GM19452 (cell line): ENCODE measurements around the gene RAB31.

Experiments
- ATAC-seq: cut with Tn5 transposase; IDR thresholded peaks from one replicate; pipeline ENCODE4 v1.9.1; 2021; ENCODE audit not compliant: unreplicated experiment

Gene RAB31

DNA sequence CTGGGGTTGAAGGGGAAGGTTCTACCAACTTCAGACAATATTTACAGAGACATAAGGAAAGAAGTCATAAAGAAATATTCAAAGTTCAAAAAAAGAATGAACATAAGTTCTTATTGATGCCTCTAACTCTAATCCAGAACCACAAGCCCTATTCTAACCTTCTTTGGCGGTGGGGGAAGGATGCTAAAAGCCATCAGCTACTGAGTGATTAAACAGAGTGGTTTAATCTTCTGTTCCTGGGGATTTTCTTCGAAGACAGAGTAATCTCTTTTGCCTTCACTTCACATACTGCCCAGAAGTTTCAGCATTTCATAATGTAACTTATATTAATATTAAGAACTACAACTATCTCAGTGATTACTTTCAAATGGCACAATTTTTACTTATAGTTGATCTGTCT is 126.5 kb downstream of the RAB31 start:
- no peak for ATAC-seq

GRCh38 chr18:9835113-9835755 is 127.1 kb downstream of the RAB31 start:
- no peak for ATAC-seq

DNA sequence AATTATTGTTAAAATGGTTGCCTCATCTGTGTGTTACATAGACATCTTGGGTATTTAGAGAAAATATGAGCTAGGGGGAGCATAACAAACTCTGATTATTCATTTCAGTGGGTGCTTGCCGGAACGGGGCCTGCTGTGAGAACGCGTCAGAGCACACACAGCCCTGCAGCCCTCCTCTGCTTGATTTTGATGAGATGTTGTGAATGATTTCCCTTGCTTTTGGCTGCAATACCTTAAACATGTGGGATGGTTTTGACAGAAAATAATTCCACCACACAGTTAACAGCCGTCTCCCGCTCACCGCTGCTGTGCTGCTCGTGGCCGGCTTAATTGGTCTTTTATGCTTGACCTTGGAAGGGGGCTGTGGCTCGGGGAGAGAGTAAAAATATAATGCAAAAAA is 127.7 kb downstream of the RAB31 start:
- no peak for ATAC-seq

DNA sequence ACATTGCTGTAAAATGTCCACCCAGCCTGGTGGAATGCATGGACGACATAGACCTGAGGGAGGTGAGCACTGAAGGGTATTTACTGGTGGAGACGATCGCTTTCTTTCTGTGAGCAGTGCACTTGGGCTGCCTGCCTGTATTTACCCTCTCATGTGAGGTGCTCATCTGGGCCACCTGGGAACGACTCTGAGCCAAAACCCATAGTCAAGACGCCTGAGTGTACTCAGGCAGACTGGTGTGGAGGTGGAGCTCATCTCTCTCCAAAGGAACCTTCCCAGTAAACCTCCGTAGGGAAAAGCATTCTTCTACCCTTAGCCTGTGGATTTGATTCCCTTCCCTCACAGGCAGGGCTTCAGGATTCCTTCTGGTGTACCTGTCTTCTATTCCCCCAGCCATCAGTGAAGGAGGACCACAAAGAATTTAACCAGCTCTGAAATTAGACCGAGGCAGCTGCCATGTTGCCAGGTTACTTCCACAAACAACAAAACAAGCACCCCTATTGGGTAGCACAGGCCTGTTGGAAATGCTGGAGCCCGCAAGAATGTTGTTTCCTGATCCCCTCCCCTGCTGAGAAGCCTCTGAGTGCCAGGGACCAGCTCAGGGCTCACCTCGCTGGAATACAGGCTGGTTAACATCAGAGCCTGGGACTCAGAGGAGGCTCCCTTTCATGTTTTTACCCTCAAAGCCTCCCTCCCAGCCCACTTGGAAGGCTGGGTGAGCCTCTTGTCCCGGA is 130.2 kb downstream of the RAB31 start:
- ATAC-seq: no peak

GRCh38 chr18:9839211-9839610 is 131.1 kb downstream of the RAB31 start:
- ATAC-seq: no peak

DNA sequence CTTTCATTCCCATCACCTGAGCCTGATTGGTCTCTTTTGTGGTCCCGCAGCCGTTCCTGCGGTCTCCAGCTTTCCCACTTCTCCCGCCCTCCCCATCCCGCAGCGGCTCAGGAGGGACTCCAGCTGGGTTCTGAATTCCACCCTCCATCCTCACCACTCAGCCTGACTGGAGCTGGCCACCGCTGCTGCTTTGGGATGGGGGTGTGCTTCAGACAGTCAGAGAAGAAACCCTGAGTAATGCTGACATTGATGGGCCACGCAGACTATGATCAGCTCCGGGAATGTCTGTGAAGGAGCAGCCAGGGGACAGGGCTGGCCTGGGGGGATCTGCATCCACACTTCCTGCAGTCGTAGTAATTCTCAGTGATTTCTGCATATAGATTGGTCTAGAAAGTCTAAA is 131.8 kb downstream of the RAB31 start:
- ATAC-seq: no peak

DNA sequence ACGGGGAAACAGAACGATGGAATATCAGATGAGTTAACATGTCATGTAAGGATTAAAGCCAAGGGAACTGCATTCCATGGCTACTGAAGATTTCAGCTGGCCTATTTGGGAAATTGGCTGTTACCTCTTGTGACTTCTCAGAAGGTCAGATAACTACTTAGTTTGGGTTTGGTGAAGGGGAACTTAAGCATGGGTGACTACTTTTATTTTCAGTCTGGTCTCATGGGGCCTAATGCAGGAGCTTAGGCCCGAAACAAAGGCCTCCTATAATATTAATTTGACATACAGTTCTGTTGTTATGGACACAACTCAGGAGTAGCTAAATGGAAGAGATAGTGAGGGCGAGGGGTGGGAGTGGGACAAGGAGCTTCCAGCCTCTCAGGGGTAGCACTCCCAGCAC is 133.7 kb downstream of the RAB31 start:
- no peak for ATAC-seq

- ATAC-seq: no peak
Observed at GRCh38 chr18:9842448-9842847, 134.3 kb downstream of the RAB31 start.

GRCh38 chr18:9845256-9845655 is 137.2 kb downstream of the RAB31 start:
- no peak for ATAC-seq

GRCh38 chr18:9846162-9846925 is 138.2 kb downstream of the RAB31 start:
- no peak for ATAC-seq

- ATAC-seq: no peak
Observed at GRCh38 chr18:9848170-9848879, 140.2 kb downstream of the RAB31 start.

- ATAC-seq: no peak
Observed at GRCh38 chr18:9849407-9850283, 141.5 kb downstream of the RAB31 start.

GRCh38 chr18:9850309-9850708 is 142.2 kb downstream of the RAB31 start:
- ATAC-seq: no peak

DNA sequence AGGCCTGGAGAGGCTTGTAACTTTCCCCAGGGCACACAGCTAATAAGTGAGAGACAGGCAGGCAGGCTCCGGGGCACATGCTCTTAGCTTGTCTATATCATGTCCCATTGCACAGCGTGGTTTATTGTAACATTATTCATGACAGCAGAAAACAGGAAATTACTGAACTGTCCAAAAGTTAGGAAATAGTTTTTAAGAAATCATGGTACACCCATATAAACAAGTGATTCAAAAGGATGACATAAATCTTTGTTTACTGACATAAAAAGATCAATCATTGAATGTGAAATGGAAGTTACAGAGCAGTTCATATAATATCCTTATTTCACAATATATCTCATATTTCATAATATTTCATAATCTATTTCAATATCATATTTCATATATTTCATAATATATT is 143.4 kb downstream of the RAB31 start:
- ATAC-seq: no peak

DNA sequence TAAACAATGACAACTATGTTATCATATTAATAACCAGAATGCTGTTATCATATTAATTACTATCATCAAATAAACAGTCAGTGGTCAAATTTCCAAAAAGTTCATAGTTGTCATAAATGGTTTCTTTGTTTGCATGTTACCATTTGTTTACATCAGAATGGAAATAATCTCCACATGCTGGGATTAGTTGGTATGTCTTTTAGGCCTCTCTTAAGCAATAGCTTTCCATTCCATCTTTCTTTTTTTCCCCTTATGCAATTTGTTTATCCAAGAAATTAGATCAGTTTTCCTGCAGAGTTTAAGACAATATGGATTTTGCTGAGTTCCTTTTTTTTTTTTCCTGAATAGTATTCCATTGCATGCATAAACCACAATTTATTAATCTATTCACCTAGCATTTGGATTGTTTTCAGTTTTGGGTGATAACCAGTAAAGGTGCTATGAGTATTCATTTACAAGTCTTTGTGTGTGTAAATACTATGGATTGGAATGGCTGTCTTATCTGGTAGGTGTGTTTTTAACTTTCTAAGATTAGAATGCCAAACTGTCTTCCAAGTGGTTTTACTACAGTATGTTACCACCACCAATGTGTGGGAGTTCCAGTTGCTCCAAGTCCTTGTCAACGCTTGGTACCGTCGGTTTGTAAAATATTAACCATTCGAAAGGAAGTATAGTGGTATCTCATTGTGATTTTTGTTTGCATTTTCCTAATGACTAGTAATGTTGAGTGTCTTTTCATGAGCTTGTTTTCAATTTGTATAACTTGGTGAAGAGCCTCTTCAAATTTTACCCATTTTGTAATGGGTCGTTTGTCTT is 144.4 kb downstream of the RAB31 start:
- no peak for ATAC-seq

DNA sequence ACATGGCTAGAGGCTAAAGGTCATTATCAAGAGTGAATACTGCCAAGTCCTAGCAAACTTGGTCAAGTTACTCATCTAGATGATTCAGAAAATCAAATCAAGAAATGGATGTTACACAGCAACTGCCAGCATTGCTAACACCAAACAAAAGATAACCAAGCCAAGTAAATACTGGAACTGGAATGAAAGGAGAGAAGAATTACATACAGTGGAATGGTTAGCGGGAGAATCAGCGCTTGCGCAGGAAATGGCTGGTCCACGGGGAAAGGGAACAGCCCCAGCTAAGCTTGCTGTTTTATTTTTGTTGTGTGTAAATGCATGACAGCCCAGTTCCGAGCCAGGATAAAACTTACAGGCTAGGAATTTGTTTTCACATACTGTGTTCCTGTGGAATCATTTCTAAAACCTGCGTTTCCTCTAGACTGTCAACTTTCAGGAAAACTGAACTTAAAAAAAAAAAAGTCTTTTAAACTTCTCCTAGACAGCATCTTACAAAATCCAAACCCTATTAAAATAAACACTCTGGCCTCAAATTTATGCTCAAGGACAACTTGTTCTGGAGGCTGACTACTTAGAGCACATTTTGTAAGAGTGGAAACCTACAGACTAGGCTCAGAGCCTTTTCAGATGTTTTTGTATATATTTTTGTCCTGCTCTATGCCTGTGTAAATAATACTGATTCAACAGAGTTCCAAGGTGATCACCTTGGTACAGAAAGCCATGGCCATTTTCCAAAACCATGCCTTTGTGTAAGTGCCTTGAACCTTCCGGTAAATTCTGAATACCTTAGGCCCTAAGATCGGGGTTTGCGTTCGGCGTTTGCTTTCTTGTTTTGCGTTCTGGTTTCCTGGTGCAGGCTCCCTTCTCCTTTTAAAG is 146.9 kb downstream of the RAB31 start:
- no peak for ATAC-seq

GRCh38 chr18:9855681-9856080 is 147.6 kb downstream of the RAB31 start:
- ATAC-seq: no peak

DNA sequence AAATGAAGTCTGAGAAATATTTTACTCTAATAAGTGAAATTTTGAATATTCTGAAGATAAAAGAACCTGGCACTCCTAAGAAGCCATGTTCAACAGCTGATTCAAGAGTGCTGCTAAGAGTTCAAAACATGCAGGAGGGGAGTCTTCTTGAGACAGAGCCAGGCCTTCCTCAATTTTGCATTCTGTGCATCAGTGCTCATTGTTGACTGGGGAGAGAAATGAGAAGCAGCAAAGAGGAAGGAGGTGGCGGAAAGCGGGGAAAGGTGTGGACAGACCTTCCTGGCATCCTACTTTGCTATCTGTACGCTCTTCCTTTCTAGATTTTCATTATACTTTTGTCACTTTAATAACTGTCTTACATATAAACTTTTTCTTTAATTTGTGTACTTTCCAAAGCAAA is 148.0 kb downstream of the RAB31 start:
- ATAC-seq: no peak
